ENCODE measurements around the gene SGF29.
"Not testable (repeated sequence)": the region's sequence is repeated elsewhere in the genome, so short reads cannot be mapped to it uniquely, and the experiment has no call there.

The SGF29 gene

GRCh38 chr16:28613912-28614311 lies 60.2 kb downstream of the SGF29 start:
- not testable (repeated sequence) for DNase-seq

DNA sequence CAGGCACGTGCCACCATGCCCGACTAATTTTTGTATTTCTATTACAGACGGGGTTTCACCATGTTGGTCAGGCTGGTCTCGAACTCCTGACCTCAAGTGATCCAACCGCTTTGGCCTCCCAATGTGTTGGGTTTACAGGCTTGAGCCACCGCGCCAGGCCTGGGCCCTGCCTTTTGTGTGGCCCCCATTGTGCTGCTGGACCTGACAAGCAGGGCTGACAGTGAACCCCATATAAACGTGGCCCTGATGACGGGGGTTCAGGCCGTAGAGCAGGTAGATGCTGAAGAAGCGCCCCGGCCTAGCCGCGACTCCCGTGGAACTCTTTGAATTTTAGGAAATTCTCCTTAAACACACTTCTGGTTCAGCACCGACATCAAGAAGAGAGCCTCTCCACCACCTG lies 60.8 kb downstream of the SGF29 start:
- DNase-seq, result not testable (repeated sequence)

- not testable (repeated sequence) for DNase-seq
These were observed 61.9 kb downstream of the SGF29 start for GRCh38 chr16:28615486-28616223.

- DNase-seq, result not testable (repeated sequence)
These were observed 62.5 kb downstream of the SGF29 start for GRCh38 chr16:28616224-28616577.

- DNase-seq, result no peak
These were observed 62.9 kb downstream of the SGF29 start for GRCh38 chr16:28616636-28617035.

GRCh38 chr16:28617874-28618273 lies 64.2 kb downstream of the SGF29 start:
- DNase-seq, result no peak

DNA sequence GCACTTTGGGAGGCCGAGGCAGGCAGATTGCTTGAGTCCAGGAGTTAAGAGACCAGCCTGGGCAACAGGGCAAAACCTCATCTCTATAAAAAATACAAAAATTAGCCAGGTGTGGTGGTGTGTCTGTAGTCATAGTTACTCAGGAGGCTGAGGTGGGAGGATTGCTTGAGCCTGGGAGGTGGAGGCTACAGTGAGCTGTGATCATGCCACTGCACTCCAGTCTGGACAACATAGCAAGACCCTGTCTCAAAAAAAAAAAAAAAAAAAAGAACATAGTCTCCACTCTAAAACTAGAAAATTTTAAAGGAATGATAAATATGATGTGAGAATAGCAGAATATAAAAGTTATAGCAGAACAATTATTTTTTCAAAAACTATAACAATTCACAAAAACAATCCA lies 66.6 kb downstream of the SGF29 start:
- not testable (repeated sequence) for DNase-seq

- DNase-seq, result no peak
These were observed 67.9 kb downstream of the SGF29 start for GRCh38 chr16:28621481-28622155.

GRCh38 chr16:28622532-28623171 lies 68.9 kb downstream of the SGF29 start:
- DNase-seq, result not testable (repeated sequence)

DNA sequence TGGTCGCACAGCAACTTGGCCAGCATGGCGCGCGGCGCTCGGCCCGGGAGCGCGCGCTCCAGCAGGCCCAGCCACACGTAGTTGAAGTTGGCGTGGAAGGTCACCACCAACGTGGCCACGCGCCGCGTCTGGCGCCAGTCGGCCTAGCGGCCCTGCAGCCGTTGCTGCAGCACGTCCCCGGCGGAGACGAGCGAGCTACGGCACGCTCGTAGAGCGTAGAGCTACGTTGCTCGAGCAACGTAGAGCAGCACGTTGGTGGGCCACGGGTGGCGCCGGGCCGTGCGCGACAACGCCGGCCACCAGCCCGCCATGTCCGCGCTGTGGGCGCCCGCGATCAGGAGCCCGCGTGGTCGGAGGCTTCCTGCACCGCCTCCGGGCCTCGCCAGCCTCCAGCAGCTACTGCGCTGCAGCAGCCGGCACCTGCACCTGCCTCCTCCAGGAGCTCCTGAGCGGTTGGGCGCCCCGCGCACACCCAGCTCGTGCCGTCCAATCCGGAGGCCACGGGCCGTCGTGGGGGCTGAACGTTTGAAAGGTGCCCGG lies 69.5 kb downstream of the SGF29 start:
- DNase-seq, result peak in 4 of 5 experiments; percentile 45 to 65 (median 54)

DNA sequence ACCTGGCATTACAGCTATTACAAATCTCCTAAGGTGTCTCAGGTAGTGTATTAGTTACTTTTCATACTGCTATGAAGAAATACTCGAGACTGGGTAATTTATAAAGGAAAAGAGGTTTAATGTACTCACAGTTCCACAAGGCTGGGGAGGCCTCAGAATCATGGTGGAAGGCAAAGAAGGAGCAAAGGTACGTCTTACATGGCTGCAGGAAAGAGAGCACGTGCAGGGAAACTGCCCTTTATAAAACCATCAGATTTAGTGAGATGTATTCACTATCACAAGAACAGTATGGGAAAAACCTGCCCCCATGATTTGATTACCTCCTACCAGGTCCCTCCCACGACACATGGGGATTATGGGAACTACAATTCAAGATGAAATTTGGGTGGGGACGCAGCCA lies 77.2 kb downstream of the SGF29 start:
- not testable (repeated sequence) for DNase-seq

GRCh38 chr16:28636093-28636823 lies 82.5 kb downstream of the SGF29 start:
- not testable (repeated sequence) for DNase-seq

DNA sequence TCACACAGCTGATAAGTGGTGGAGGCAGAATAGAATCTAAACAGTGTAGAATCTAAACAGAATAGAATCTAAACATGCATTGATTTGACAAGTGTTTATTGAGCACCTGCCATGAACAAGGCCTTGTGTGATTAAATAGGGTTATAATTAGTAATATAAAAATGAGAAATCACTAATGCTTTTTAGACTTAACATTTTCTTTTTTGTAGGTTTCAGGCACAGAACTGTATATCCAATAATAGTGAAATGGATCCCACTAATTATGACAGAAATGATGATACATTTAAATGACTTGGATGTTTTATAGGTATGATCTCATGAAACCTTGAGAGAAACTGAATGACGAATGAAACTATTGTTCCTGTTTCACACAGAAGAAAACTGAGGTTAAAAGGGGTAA lies 84.0 kb downstream of the SGF29 start, which contains the start of gene NPIPB8:
TSS of gene NPIPB8 (plus strand) at position 301 of the 400 bp plus-strand sequence. CDS start 296 bp downstream, outside the sequence.
- DNase-seq, result not testable (repeated sequence)

GRCh38 chr16:28638359-28638758 lies 84.6 kb downstream of the SGF29 start:
- not testable (repeated sequence) for DNase-seq

- peak in 1 of 5 experiments; percentile 55 for DNase-seq
These were observed 86.2 kb downstream of the SGF29 start for GRCh38 chr16:28639959-28640358.
